Muscle of leg (tissue), 11 donors: ENCODE results near the gene NFS1. TPM values are rescaled to one million over a fixed set of nuclear protein-coding genes. Genes with fewer than 3 reads are reported as not detected.

ENCODE experiments used
- DNase-seq: peaks from one replicate; pipeline ENCODE4 v3.0.0; 2013
- H3K27ac ChIP-seq: one replicate; pipeline ENCODE4 v1.5.1; 2013; ENCODE audit warnings: mild to moderate bottlenecking, low read length, control low read depth
- H3K27me3 ChIP-seq: one replicate; pipeline ENCODE4 v1.6.1; 2013; ENCODE audit warnings: low read length; ENCODE audit not compliant: control insufficient read depth, insufficient read depth
- H3K36me3 ChIP-seq: one replicate; pipeline ENCODE4 v1.6.1; 2013; ENCODE audit warnings: low read length; ENCODE audit not compliant: control insufficient read depth, insufficient read depth
- H3K4me1 ChIP-seq: one replicate; pipeline ENCODE4 v1.6.1; 2013; ENCODE audit warnings: low read length; ENCODE audit not compliant: control insufficient read depth, insufficient read depth
- H3K4me3 ChIP-seq: one replicate; pipeline ENCODE4 v1.5.1; 2013; ENCODE audit warnings: low read length, control low read depth
- H3K9me3 ChIP-seq: replicated peaks from 2 replicates; pipeline ENCODE4 v1.6.1; 2013; ENCODE audit warnings: low read depth, low read length; ENCODE audit not compliant: control insufficient read depth
- WGBS: methylation state at CpG from one replicate; pipeline ENCODE4 v1.1.5; 2013; ENCODE audit warnings: missing lambda C conversion rate; ENCODE audit not compliant: insufficient coverage; 5-methylcytosine and 5-hydroxymethylcytosine counted together
- polyA plus RNA-seq, 8 donors: library from polyadenylated mRNA; unstranded; fragments of 120-200 nt; gene quantifications; one replicate each; pipeline versions ENCODE4 v1.2.1 to v1.2.3, GENCODE V29; 2013; ENCODE audit warnings: inconsistent platforms in 1 of 8, low replicate concordance in 1 of 8; ENCODE audit not compliant: insufficient read length in 8 of 8, insufficient read depth in 1 of 8
- total RNA-seq: library from RNA; stranded (reverse); fragments of 120-200 nt; gene quantifications from one replicate; pipeline ENCODE4 v1.2.4, GENCODE V29; 2013

Gene NFS1
- total and polyA plus RNA-seq, 9 donors, result 12.8 to 18.3 (median 14.1) TPM

DNA sequence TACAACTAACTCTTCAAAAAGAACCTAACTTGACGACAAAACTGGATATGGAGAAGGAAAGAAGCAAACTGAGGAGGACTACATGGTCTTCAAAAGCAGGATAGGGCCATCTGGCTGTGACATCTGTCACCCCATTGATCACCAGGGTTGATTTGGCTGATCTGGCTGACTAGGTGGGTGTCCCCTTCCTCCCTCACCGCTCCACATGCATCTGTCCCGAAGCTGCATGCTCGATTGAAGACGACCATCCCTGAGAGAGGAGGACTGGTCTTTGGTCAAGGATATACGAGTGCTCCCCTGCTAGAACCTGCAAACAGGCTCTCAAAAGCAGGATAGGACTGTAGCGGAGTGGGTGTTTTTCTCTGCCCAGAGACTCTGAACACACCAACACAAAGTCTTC, 56.1 kb downstream of the NFS1 start:
- WGBS, result 92% methylated on average over 4 of the region's 7 CpGs
- peaks cover 5% of the 10 kb centered on the region for H3K36me3 ChIP-seq

GRCh38 chr20:35641743-35642142, 57.4 kb downstream of the NFS1 start:
- peaks cover 4% of the 10 kb centered on the region for H3K4me1 ChIP-seq
- no peaks in the 10 kb centered on the region for H3K27me3 ChIP-seq
- no peak overlapping the region for H3K4me3 ChIP-seq
- WGBS, result 87% methylated on average over 3 of the region's 4 CpGs
- H3K36me3 ChIP-seq, result peaks cover 5% of the 10 kb centered on the region
- no peak for DNase-seq
- no peak overlapping the region for H3K27ac ChIP-seq
- no peaks in the 10 kb centered on the region for H3K9me3 ChIP-seq

More for the DNA sequence above, 56.1 kb downstream of the NFS1 start:
- no peak overlapping the region for H3K27ac ChIP-seq
- H3K4me1 ChIP-seq, result peaks cover 2% of the 10 kb centered on the region
- no peaks in the 10 kb centered on the region for H3K27me3 ChIP-seq
- H3K4me3 ChIP-seq, result no peak overlapping the region
- no peak for DNase-seq
- H3K9me3 ChIP-seq, result no peaks in the 10 kb centered on the region

DNA sequence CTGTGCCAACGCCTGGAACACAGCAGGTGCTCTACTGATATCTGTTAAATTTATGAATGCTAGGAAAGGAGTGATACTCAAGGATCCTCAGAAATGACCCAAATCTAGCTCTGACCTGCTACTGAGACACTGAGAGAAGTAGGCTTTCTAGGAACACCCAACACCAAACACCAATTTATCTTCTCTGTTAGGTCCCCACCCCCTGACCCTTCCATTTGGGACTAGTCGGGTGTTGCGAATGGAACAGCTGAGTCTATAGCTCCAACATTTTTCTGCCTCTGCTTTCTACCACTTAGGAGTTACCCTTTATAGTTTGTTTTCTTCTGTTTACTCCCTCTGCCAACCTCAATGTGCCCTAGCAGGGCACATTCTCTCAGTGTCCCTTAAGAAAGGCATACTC, 58.4 kb downstream of the NFS1 start:
- Histone ChIP-seq H3K4me1 (peaks cover 4% of the 10 kb centered on the region), H3K36me3 (peaks cover 5% of the 10 kb centered on the region), H3K4me3 (no peak overlapping the region), H3K27me3 (no peaks in the 10 kb centered on the region), H3K27ac (no peak overlapping the region), H3K9me3 (no peaks in the 10 kb centered on the region)
- DNase-seq, result no peak
- WGBS, result 79% methylated on average over 2 of the region's 3 CpGs

- Histone ChIP-seq H3K4me1 (peaks cover 4% of the 10 kb centered on the region), H3K4me3 (no peak overlapping the region)
- no CpG with 5 or more reads among the region's 2 CpGs for WGBS
Observed at GRCh38 chr20:35638751-35639150, 60.4 kb downstream of the NFS1 start.

DNA sequence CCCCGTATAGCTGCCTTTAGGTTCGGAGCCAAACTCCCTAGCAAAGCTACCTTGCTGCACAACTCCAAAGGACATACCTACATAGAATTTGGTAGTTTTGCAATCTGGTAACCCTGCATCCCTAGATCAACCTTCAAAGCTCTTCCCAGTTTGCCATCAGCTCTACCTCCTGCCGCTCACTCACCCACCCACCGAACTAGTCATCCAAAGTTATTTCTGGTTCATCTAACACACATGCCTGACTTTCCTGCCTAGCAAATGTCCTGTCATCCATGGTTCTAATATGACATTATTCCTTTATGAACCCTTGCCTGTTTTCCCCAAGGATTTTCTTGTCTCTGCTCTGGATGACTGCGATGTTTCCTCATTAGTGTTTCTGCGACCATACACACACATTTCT, 61.9 kb downstream of the NFS1 start:
- Histone ChIP-seq H3K4me1 (peaks cover 4% of the 10 kb centered on the region), H3K36me3 (peaks cover 5% of the 10 kb centered on the region), H3K27ac (no peak overlapping the region), H3K27me3 (no peaks in the 10 kb centered on the region), H3K9me3 (no peaks in the 10 kb centered on the region), H3K4me3 (no peak overlapping the region)
- WGBS, result 85% methylated on average over 6 of the region's 6 CpGs
- no peak for DNase-seq

More at GRCh38 chr20:35638751-35639150, 60.4 kb downstream of the NFS1 start:
- no peak for DNase-seq
- H3K36me3 ChIP-seq, result peaks cover 2% of the 10 kb centered on the region
- no peaks in the 10 kb centered on the region for H3K9me3 ChIP-seq
- H3K27ac ChIP-seq, result no peak overlapping the region
- H3K27me3 ChIP-seq, result no peaks in the 10 kb centered on the region

DNA sequence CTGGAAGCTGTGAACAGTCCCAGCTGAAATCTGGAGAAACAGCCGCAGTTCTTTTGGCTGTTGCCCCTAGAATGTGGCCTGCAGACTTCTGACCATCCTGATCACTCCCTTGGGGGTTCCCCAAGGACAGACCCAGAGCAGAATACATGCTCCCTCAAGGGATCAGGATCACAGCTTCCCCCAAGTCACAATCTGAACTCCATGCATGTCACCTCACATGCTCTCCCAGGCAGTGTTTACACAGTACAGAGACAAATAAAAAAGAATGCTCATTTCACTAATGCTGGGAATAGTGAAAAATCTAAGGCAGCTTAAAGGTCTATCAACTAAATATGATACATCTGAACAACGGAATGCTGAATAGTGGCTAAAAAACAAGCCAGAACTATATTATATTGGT, 63.1 kb downstream of the NFS1 start:
- Histone ChIP-seq H3K36me3 (peaks cover 17% of the 10 kb centered on the region), H3K9me3 (no peaks in the 10 kb centered on the region), H3K4me1 (peaks cover 4% of the 10 kb centered on the region), H3K27ac (no peak overlapping the region), H3K27me3 (no peaks in the 10 kb centered on the region), H3K4me3 (no peak overlapping the region)
- no peak for DNase-seq
- 73% methylated on average over 1 of the region's 2 CpGs for WGBS

DNA sequence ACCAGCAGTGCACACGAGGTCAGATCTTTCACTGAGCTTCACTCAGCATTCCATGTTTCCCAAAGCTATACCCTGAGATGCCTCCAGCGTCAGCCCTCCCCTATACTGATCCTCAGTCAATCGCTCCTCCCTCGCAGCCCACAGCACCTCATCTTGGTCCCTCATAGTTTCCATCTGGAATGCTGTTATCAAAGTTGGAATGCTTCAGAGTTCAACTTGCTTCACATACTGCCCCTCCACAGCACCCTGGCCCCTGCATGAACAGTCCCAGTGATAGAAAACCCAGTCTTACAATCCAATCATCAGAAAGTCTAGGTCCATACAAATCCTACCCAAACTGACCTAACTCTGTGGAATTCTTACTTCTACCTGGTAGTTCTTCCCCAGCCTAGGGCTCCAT, 63.5 kb downstream of the NFS1 start:
- H3K36me3 ChIP-seq, result peaks cover 21% of the 10 kb centered on the region
- H3K4me3 ChIP-seq, result no peak overlapping the region
- H3K27ac ChIP-seq, result no peak overlapping the region
- 83% methylated on average over 1 of the region's 4 CpGs for WGBS
- H3K9me3 ChIP-seq, result no peaks in the 10 kb centered on the region
- H3K27me3 ChIP-seq, result no peaks in the 10 kb centered on the region
- DNase-seq, result no peak
- H3K4me1 ChIP-seq, result peaks cover 2% of the 10 kb centered on the region

DNA sequence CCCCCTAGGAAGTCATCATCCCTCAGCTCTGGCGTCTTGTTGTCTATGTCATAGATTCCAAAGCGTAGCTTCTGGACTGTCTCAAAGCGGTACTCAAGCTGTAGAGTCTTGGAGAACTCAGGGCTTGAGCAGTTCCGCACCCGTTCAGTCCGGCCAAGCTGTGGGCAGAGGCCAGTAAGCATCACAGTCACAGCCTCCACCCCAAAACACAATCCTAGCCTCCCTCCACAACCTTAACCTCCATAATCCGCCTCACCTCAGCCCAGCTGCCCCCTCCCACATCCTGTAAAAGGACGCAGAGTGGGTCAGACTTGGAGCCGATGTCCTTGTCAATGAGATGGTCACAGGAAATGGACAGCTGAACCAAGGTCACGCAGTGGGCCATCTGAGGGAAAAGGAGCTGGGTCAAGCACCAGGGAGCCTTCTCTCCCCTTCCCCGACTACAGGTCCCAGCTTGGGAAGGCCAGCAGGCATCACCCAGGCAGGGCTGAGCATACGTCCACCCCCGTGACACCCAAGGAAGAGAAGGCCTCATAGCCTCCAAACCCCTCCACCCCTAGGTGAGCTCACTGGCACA, 66.5 kb downstream of the NFS1 start:
- Histone ChIP-seq H3K4me1 (peaks cover 2% of the 10 kb centered on the region), H3K9me3 (no peaks in the 10 kb centered on the region), H3K27ac (no peak overlapping the region), H3K36me3 (peaks cover 41% of the 10 kb centered on the region), H3K4me3 (no peak overlapping the region), H3K27me3 (no peaks in the 10 kb centered on the region)
- DNase-seq, result no peak
- WGBS, result 97% methylated on average over 7 of the region's 13 CpGs

- Histone ChIP-seq H3K27me3 (no peaks in the 10 kb centered on the region), H3K27ac (no peak overlapping the region), H3K4me3 (no peak overlapping the region), H3K36me3 (peaks cover 59% of the 10 kb centered on the region), H3K4me1 (no peaks in the 10 kb centered on the region), H3K9me3 (no peaks in the 10 kb centered on the region)
- no peak for DNase-seq
- WGBS, result 100% methylated on average over 1 of the region's 4 CpGs
Observed at GRCh38 chr20:35630636-35631035, 68.5 kb downstream of the NFS1 start.

DNA sequence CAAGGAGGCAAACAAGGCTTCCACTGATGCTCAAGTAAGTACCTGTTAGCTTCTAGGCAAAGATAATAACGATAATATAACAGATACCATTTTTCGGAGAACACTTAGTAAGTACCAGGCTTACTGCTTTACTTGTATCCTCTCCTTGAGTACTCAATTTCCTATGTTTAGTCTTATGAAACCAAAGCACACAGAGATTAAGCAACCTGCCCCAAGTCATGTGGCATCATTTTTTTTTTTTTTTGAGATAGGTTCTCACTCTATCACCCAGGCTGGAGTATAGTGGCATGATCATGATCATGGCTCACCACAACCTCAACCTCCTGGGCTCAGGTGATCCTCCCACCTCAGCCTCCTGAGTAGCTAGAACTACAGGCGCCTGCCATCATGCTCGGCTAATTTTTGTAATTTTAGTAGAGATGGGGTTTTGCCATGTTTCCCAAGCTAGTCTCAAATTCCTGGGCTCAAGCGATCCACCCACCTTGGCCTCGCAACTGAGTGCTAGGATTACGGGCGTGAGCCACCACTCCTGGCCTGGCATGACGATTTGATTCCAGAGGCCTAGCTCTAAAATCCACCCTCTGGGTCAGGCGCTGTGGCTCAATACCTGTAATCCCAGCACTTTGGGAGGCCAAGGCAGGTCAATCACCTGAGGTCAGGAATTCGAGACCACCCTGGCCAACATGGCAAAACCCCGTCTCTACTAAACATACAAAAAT, 69.6 kb downstream of the NFS1 start:
- 91% methylated on average over 8 of the region's 12 CpGs for WGBS
- H3K4me3 ChIP-seq, result no peak overlapping the region

More for the DNA sequence above, 69.6 kb downstream of the NFS1 start:
- DNase-seq, result no peak
- Histone ChIP-seq H3K27ac (no peak overlapping the region), H3K36me3 (peaks cover 65% of the 10 kb centered on the region), H3K9me3 (no peaks in the 10 kb centered on the region), H3K4me1 (no peaks in the 10 kb centered on the region), H3K27me3 (no peaks in the 10 kb centered on the region)
